Activated T-helper 9 cell treated with anti-CD3 and anti-CD28 coated beads, Interleukin-2, amount 50 U/mL, for 16 hours (primary cell): ENCODE results near the gene LGALS9B.
"Not testable (repeated sequence)": the region's sequence is repeated elsewhere in the genome, so short reads cannot be mapped to it uniquely, and the experiment has no call there.

Experiments
- DNase-seq: peaks from one replicate; pipeline ENCODE4 v3.0.0-alpha.2; 2020; ENCODE audit warnings: low read depth

Gene LGALS9B

GRCh38 chr17:20415479-20415878, 51.9 kb downstream of the LGALS9B start:
- DNase-seq: not testable (repeated sequence)

- DNase-seq: not testable (repeated sequence)
Measured at GRCh38 chr17:20401306-20402022, 65.9 kb downstream of the LGALS9B start.

- not testable (repeated sequence) for DNase-seq
Measured at GRCh38 chr17:20400559-20401305, 66.6 kb downstream of the LGALS9B start.
